Loucy (cell line): Measurements from ENCODE around the gene PPP2R1B.

ENCODE experiments used
- H2AFZ ChIP-seq: fragments of 200-600 bp; sonication (generic); 2 replicates; pipeline ENCODE4 v1.6.0; 2016; ENCODE audit warnings: antibody characterized with exemption, mild to moderate bottlenecking, low read length, moderate library complexity
- H3F3A ChIP-seq: fragments of 200-600 bp; 2 replicates; pipeline ENCODE4 v1.6.0; 2016; ENCODE audit warnings: antibody characterized with exemption, low read depth, mild to moderate bottlenecking
- H3K27me3 ChIP-seq: fragments of 200-600 bp; sonication (generic); 2 replicates; pipeline ENCODE4 v1.6.1; 2014; ENCODE audit warnings: low read length, mild to moderate bottlenecking; ENCODE audit not compliant: insufficient read depth, poor library complexity, severe bottlenecking
- H3K36me3 ChIP-seq: fragments of 200-600 bp; sonication (generic); 2 replicates; pipeline ENCODE4 v1.6.1; 2016; ENCODE audit warnings: low read length; ENCODE audit not compliant: insufficient read depth
- H3K4me1 ChIP-seq: fragments of 200-600 bp; sonication (generic); 2 replicates; pipeline ENCODE4 v1.5.1; 2014; ENCODE audit warnings: low read length, mild to moderate bottlenecking; ENCODE audit not compliant: insufficient read depth, poor library complexity, severe bottlenecking
- H3K4me2 ChIP-seq: fragments of 200-600 bp; sonication (generic); 2 replicates; pipeline ENCODE4 v1.6.0; 2014; ENCODE audit warnings: antibody characterized with exemption, low read length, low read depth, mild to moderate bottlenecking; ENCODE audit not compliant: poor library complexity, severe bottlenecking
- H3K4me3 ChIP-seq: fragments of 200-600 bp; sonication (generic); 2 replicates; pipeline ENCODE4 v1.5.1; 2014; ENCODE audit warnings: low read length, mild to moderate bottlenecking, mixed read lengths; ENCODE audit not compliant: poor library complexity, severe bottlenecking
- H3K79me2 ChIP-seq: fragments of 200-600 bp; sonication (generic); 2 replicates; pipeline ENCODE4 v1.6.1; 2014; ENCODE audit warnings: low read length; ENCODE audit not compliant: insufficient read depth
- H3K9ac ChIP-seq: fragments of 200-600 bp; sonication (generic); 2 replicates; pipeline ENCODE4 v1.6.0; 2014; ENCODE audit warnings: mild to moderate bottlenecking, low read depth, low read length, moderate library complexity; ENCODE audit not compliant: poor library complexity, severe bottlenecking
- H3K9me2 ChIP-seq: fragments of 200-600 bp; sonication (generic); replicated peaks from 2 replicates; pipeline ENCODE4 v1.6.1; 2016; ENCODE audit warnings: low read depth, low read length, mixed read lengths
- H3K9me3 ChIP-seq: fragments of 200-600 bp; sonication (generic); 2 replicates; pipeline ENCODE4 v1.6.1; 2014; ENCODE audit warnings: mild to moderate bottlenecking, antibody characterized with exemption, low read length, low read depth; ENCODE audit not compliant: insufficient read depth
- H4K20me1 ChIP-seq: fragments of 200-600 bp; sonication (generic); 2 replicates; pipeline ENCODE4 v1.6.0; 2014; ENCODE audit warnings: antibody characterized with exemption, low read length, mild to moderate bottlenecking; ENCODE audit not compliant: insufficient read depth, poor library complexity, severe bottlenecking
- EZH2phosphoT487 ChIP-seq: fragments of 200-600 bp; IDR thresholded peaks from 2 replicates; pipeline ENCODE4 v1.6.1; 2018; ENCODE audit warnings: antibody characterized with exemption, mild to moderate bottlenecking, moderate library complexity, borderline replicate concordance
- TF ChIP-seq, protein P1 (sequence below): fragments of 200-600 bp; sonication (generic); conservative IDR thresholded peaks from 2 replicates; pipeline ENCODE4 v1.5.1; 2014; ENCODE audit warnings: mild to moderate bottlenecking, antibody characterized with exemption, low read length

PPP2R1B gene

DNA sequence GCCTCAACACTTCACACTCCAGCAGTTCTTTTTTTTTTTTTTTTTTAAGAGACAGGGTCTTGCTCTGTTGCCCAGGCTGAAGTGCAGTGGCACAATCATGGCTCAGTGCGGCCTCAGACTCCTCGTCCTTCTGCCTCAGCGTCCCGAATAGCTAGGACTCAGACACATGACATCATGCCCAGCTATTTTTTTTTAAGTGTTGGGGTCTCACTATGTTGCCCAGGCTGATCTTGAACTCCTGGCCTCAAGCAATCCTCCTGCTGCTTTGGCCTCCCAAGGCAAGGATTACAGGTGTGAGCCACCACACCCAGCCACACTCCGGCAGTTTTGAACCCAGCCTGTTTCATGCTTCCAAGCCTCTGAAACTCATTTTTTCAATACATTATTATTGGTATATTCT is 3.7 kb downstream of the PPP2R1B start:
- Histone ChIP-seq H3K36me3 (peaks cover 34% of the 10 kb centered on the region), H3K9me2 (no peaks in the 10 kb centered on the region), H3K9ac (no peak overlapping the region), H2AFZ (no peak overlapping the region), H3F3A (no peaks in the 10 kb centered on the region), H3K4me3 (peak overlapping the region; percentile 50), H3K79me2 (peaks cover 56% of the 10 kb centered on the region), H4K20me1 (peaks cover 22% of the 10 kb centered on the region), H3K9me3 (no peaks in the 10 kb centered on the region), H3K4me2 (peak overlapping the region; percentile 86), H3K27me3 (no peaks in the 10 kb centered on the region), H3K4me1 (peaks cover 55% of the 10 kb centered on the region)
- TF ChIP-seq EZH2phosphoT487 = no peak
- TF ChIP-seq, protein P1, sequence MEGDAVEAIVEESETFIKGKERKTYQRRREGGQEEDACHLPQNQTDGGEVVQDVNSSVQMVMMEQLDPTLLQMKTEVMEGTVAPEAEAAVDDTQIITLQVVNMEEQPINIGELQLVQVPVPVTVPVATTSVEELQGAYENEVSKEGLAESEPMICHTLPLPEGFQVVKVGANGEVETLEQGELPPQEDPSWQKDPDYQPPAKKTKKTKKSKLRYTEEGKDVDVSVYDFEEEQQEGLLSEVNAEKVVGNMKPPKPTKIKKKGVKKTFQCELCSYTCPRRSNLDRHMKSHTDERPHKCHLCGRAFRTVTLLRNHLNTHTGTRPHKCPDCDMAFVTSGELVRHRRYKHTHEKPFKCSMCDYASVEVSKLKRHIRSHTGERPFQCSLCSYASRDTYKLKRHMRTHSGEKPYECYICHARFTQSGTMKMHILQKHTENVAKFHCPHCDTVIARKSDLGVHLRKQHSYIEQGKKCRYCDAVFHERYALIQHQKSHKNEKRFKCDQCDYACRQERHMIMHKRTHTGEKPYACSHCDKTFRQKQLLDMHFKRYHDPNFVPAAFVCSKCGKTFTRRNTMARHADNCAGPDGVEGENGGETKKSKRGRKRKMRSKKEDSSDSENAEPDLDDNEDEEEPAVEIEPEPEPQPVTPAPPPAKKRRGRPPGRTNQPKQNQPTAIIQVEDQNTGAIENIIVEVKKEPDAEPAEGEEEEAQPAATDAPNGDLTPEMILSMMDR = no peak

DNA sequence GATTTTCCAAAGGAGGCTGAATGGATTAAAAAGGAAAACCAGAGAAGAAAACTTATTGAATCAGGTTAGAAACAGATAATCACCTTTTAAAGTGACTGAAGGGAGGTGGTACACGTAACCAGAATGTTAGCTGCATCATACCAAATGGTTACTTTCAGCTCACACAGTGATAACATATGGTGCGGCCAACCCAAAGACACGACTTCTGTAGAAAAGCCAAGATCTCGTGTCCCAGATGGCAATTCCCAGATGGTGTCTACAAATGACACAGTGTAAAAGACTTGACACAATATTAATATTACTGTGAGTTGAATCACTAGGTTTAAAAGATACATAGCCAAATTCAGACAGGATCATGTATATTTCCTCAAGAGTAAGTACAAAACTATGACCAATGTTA is 5.2 kb downstream of the PPP2R1B start:
- TF ChIP-seq, protein P1 = no peak
- TF ChIP-seq EZH2phosphoT487 = no peak
- Histone ChIP-seq H3K9me2 (no peaks in the 10 kb centered on the region), H3F3A (no peaks in the 10 kb centered on the region), H2AFZ (no peak overlapping the region), H3K4me2 (peak overlapping the region; percentile 86), H3K79me2 (peaks cover 54% of the 10 kb centered on the region), H3K9me3 (no peaks in the 10 kb centered on the region), H3K27me3 (no peaks in the 10 kb centered on the region), H3K9ac (no peak overlapping the region), H3K36me3 (peaks cover 38% of the 10 kb centered on the region), H4K20me1 (peaks cover 22% of the 10 kb centered on the region), H3K4me1 (peaks cover 50% of the 10 kb centered on the region), H3K4me3 (no peak overlapping the region)

DNA sequence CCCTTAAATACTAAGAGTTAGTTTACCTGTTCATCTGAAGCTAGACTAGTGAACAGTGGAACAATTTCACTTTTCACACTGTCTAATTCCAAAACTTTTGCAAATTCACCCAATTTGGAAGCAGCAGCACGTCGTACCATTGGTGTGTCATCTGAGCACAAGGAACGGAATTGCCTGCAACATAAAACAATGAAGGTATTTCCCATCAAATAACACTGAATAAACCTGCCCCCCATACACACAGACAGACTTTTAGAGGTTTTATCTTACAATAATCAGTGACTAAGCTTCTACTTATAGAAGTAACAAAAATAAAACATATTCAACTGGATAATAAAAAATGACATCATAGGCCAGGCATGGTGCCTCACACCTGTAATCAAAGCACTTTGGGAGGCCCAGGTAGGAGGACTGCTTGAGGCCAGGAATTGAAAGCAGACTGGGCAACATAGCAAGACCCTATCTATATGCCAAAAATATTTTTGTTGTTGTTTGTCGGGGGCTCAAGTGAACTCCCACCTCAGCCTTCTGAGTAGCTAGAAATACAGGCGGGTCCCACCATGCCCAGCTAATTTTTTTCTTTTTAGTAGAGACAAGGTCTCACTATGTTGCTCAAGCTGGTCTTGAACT is 6.3 kb downstream of the PPP2R1B start:
- Histone ChIP-seq H3K79me2 (peaks cover 43% of the 10 kb centered on the region), H3F3A (no peaks in the 10 kb centered on the region)
- TF ChIP-seq, protein P1 = no peak
- TF ChIP-seq EZH2phosphoT487 = no peak

More for the DNA sequence above, 6.3 kb downstream of the PPP2R1B start:
- H3K27me3 ChIP-seq = no peaks in the 10 kb centered on the region
- H3K4me1 ChIP-seq = peaks cover 43% of the 10 kb centered on the region
- H3K9me2 ChIP-seq = no peaks in the 10 kb centered on the region
- H3K4me2 ChIP-seq = no peak overlapping the region
- peaks cover 43% of the 10 kb centered on the region for H3K36me3 ChIP-seq
- no peak overlapping the region for H3K4me3 ChIP-seq
- no peak overlapping the region for H2AFZ ChIP-seq
- peaks cover 22% of the 10 kb centered on the region for H4K20me1 ChIP-seq
- no peaks in the 10 kb centered on the region for H3K9me3 ChIP-seq
- no peak overlapping the region for H3K9ac ChIP-seq
